GM18868 (cell line): ENCODE data around the gene ALOX15.
"Not testable (repeated sequence)": the region's sequence is repeated elsewhere in the genome, so short reads cannot be mapped to it uniquely, and the experiment has no call there.

Experiments used
- ATAC-seq: cut with Tn5 transposase; IDR thresholded peaks from one replicate; pipeline ENCODE4 v1.9.1; 2021; ENCODE audit warnings: mild to moderate bottlenecking, moderate library complexity; ENCODE audit not compliant: unreplicated experiment

Gene ALOX15

DNA sequence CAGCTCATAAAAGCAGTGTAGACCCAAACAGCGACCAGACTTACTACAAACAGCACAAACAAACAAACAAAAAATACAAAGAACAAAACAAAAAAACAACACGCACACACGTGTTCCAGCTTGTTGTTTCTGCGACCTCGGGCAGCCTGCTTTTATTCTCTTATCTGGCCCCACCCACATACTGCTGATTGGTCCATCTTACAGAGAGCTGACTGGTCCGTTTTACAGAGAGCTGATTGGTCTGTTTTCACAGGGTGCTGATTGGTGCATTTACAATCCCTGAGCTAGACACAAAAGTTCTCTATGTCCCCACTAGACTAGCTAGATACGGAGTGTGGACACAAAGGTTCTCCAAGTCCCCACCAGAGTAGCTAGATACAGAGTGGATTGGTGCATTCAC is 14.5 kb upstream of the ALOX15 start:
- ATAC-seq: not testable (repeated sequence)

DNA sequence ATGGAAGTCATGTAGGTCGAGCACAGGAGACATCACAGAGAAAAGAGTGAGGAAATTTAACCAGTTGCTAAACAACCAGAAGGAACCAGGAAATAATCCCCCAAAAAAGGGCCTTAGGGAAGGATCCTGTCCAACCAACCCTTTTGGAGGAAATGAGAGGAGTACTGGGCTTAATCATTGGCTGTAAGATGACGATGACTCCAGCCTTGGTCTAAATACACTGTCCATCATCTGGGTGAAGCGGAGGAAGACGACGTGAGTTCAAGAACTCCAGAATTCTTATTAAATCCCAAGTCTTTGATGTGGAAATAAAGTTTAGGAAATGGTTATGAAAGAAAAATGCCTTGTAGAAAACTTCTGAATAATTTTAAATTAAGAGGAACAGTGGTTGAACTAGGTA is 11.5 kb upstream of the ALOX15 start:
- ATAC-seq: no peak

DNA sequence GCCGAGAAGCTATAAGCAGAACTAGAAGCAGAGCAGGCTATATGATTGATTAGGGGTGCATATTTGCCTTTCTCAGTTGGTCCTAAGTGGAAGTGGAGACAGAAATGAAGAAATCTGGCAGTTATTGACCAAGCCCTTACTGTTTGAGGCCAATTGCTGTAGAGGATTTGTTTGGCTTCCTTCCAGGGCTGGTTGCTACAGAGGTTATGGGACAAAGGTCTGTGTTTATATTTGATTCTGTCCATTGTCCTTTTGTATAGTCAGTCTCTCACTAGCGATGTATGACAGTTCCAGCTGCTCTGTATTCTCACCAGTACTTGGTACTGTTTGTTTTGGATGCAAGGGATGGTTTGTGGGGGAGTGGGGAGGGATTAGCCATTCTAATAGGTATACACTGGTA is 7.3 kb upstream of the ALOX15 start:
- no peak for ATAC-seq

- ATAC-seq: no peak
Observed at GRCh38 chr17:4645642-4646041, 4.2 kb upstream of the ALOX15 start.

DNA sequence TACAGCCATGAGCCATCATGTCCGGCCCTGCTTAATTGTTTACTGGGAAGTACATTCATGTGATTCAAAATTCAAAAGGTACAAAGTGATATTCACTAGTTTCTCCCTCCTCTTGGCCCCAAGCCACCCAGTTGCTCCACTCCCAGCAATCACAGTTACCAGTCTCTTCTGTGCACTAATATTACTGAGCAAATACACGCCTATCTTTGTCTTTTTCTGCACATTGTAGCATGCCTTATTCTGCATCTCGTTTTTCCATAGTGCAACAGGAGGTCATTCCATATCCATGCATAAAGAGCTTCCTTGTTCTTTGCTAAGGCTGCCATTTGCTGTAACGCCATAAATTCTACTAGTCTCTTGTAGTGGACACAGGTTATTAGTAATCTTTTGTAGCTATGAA is 2.2 kb upstream of the ALOX15 start:
- ATAC-seq: no peak

GRCh38 chr17:4642286-4642685 is 808 bp upstream of the ALOX15 start:
- ATAC-seq: no peak

- not testable (repeated sequence) for ATAC-seq
Observed at GRCh38 chr17:4640569-4641188, 799 bp downstream of the ALOX15 start.

DNA sequence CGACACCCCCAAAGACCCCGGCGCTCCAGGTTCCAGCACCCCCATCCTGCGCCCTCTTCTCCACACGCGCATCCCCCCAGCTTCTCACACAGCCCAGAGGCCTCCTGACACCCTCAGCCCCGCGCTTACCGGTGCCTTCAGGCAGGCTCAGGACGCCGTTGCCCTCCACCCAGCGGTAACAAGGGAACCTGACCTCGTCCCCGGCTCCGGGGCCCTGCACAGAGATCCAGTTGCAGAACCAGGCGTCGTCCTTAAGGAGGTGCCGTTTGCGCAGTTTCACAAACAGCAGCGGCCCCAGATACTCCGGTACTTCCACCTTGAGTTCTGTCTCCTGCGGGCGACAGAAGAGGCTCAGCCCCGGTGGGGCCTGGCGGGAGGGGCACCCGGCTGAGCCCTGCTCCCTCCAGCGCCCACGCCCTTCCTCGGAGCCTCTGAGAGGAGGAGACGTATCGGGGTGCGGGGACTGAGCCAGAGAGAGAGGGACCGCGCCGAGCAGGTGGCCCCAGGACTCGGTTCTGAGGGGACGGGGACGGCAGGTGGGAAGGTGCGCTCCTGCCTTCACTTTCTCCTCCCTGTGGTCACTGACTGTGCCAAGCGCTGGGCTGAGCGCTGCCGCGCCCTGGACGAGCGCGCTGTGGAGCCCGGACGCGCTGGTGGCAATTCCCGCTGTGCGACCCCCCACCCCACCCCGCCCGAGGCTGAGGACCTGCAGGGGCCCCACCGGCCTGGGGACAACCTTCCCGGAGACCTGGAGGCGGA is 2.0 kb downstream of the ALOX15 start:
- not testable (repeated sequence) for ATAC-seq

- ATAC-seq: not testable (repeated sequence)
Observed at GRCh38 chr17:4638766-4639165, 2.7 kb downstream of the ALOX15 start.

DNA sequence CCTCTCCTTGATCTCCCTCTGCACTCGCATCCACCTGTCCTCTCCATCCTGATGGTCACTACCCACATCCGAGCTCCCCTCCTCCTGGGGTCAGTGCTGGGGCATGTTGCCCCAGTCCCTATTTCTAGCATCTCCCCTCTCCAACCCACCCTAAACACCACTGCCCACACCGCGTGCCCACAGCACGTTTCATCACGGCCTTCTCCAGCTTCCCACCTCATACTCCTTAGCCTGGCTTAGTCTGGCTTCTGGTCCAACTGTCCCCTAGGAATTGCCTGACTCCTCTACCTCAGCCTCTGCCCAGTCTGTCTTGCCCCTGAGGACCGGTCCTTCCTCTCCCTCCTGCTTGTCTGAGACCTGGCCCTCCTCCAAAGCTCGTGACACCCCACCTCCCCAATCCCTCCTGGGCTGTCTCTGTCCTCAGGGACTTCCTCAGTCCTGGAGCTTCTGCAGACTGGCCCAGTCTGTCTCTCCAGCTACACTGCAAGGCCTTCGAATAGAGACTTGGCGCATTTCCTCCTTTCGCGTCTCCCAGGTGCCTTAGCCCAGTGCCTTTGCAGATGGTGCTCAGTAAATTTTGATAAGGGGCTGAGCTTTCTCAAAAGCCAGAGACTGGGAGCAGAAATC is 4.9 kb downstream of the ALOX15 start:
- no peak for ATAC-seq

GRCh38 chr17:4635823-4636375 is 5.6 kb downstream of the ALOX15 start:
- ATAC-seq: peak; percentile 72

- no peak for ATAC-seq
Observed at GRCh38 chr17:4634976-4635375, 6.5 kb downstream of the ALOX15 start.

DNA sequence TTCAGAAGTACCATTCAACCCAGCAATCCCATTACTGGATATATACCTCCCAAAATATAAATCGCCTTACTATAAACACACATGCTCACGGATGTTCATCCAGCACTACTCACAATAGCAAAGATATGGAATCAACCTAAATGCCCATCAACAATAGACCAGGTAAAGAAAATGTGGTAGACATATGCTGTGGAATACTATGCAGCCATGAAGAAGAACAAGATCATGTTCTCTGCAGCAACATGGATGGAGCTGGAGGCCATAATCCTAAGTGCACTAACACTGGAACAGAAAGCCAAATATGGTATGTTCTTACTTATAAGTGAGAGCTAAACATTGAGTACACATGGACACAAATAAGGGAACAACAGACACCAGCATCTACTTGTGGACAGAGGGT is 7.8 kb downstream of the ALOX15 start:
- ATAC-seq: no peak

GRCh38 chr17:4632581-4632920 is 8.9 kb downstream of the ALOX15 start:
- no peak for ATAC-seq

DNA sequence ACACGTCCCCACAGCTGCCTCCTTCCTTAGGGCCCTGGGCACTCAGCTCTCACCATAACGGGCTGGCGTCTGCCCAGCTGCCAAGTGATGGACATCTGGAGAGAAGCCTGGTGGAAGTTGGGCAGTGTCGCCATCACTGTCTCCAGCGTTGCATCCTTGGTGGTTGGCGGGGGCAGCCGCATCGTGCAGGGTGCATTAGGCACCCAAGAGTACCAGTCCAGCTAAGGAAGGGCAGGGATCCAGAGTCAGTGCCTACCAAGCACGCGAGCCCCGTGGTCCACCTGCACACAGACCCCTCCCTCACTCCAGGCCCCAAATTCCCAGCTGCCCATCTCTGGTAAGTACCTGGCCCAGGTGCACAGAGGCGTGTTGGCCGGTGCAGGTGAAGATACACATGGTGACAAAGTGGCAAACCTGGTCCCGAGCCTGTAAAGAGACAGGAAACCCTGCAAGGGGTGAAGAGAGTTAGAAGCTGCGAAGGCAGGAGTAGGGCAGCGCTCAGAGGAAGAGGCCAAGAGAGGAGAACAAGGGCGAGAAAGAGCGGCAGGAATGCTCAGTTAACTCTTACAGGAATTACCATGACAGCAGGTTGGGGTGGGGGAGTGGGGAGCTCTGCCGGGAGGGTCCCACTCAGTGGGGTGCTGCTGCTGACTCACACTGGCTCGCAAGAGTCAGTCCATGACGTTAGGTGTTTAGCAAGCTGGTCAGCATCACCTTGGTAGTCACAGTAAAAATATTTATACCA is 9.5 kb downstream of the ALOX15 start:
- ATAC-seq: no peak

- no peak for ATAC-seq
Observed at GRCh38 chr17:4631431-4631830, 10.0 kb downstream of the ALOX15 start.

DNA sequence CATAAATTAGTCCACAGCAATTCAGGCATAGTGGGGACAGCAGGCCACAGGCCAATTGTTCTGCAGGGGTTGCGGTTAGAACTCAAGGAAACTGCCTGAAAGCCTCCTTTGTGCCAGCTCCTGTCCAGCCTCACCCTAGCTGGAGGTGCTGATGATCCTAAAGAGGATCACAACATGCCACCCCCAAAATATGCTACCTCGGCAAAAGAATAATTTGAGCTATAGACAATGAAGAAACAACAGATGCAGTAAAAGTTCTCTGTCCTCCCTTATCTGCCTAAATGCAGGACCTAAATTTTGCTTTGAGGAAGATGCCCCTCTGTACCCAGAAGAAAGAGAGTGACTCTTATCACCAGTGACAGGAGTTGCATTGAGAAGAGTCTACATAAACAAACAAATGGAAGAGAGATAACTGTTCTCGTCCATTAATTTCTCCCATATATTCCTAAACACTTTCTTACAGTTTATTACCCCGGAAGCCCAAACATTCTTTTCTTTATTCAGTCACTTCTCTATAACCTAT is 14.7 kb downstream of the ALOX15 start:
- no peak for ATAC-seq

DNA sequence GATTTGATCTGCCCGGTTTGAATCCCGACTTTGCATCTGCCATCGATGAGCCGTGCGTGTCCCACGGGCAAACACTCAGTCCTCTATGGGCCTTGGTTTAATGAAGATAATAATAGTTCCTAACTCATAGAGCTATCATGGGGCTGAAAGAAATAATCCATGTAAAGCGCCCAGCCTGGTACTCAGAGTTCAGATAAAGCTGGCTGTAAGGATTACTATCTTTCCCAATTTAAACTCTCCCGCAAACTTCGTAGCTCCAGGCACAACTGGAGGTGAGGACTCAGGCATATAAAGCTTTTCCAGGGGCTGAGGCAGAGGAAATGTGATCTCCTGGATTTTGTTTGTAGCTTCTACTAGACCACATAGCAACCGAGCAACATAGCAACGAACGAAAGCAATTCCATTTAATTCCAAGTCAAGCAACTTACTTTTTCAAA is 16.3 kb downstream of the ALOX15 start:
- no peak for ATAC-seq

GRCh38 chr17:4624451-4624911 is 17.0 kb downstream of the ALOX15 start:
- ATAC-seq: not testable (repeated sequence)

DNA sequence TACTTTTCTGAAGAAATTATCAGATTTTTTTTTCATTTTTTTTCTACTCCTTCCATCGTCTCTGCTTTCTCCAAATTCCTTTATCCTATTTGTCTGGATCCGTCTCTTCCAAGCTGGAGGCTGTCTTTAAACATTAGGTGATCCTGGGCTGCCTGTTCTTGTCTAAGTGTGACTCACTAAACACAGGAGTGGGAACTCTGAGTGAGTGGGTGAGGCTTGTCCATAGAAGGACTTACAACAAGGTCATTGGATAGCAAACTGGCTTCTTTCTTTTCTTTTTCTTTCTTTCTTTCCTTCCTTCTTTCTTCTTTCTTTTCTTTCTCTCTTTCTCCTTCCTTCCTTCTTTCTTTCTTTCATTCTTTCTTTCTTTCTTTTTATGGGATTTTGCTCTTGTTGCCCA is 18.2 kb downstream of the ALOX15 start:
- ATAC-seq: no peak

- no peak for ATAC-seq
Observed at GRCh38 chr17:4622375-4622774, 19.1 kb downstream of the ALOX15 start.
